CD4-positive, alpha-beta memory T cell (primary cell): Measurements from ENCODE around the gene SLC8A1. TPM values are rescaled to one million over a fixed set of nuclear protein-coding genes. Genes with fewer than 3 reads are reported as not detected.

ENCODE experiments used
- CTCF ChIA-PET: fragments of 350-600 bp; sonication (Branson Sonifier 250); formaldehyde crosslinking; loops from one replicate; lab custom pipeline; 2021; ENCODE audit warnings: inconsistent platforms; ENCODE audit not compliant: partially characterized antibody; lab: Charles Lee
- POLR2A ChIA-PET: fragments of 350-600 bp; sonication (Branson Sonifier 250); formaldehyde crosslinking; loops from one replicate; lab custom pipeline; 2021; ENCODE audit not compliant: partially characterized antibody; lab: Charles Lee
- DNase-seq, 5 donors: peaks; one replicate each; pipeline versions ENCODE4 v3.0.0 to v3.0.0-alpha.2; 2020 to 2022; ENCODE audit warnings: mixed read lengths in 1 of 5
- H3K27ac ChIP-seq: one replicate; pipeline ENCODE4 v1.7.0; 2013; ENCODE audit warnings: low read depth, low read length
- H3K27me3 ChIP-seq: 2 replicates; pipeline ENCODE4 v1.7.0; 2013; ENCODE audit warnings: mild to moderate bottlenecking, low read length, moderate library complexity; ENCODE audit not compliant: insufficient read depth
- H3K36me3 ChIP-seq: 2 replicates; pipeline ENCODE4 v1.7.0; 2013; ENCODE audit warnings: mild to moderate bottlenecking, low read length, moderate library complexity; ENCODE audit not compliant: insufficient read depth
- H3K4me1 ChIP-seq: 2 replicates; pipeline ENCODE4 v1.7.0; 2013; ENCODE audit warnings: mild to moderate bottlenecking, low read length, moderate library complexity; ENCODE audit not compliant: insufficient read depth
- H3K4me3 ChIP-seq, 2 donors: one replicate each; pipeline ENCODE4 v1.7.0; 2013; ENCODE audit warnings: low read length in 2 of 2, mild to moderate bottlenecking in 1 of 2
- H3K9me3 ChIP-seq, 2 donors: one replicate each; pipeline ENCODE4 v1.7.0; 2013; ENCODE audit warnings: low read length in 2 of 2, control low read depth in 1 of 2; ENCODE audit not compliant: control insufficient read depth in 1 of 2
- H3K27ac Mint-ChIP-seq, 7 donors: one replicate each; pipeline ENCODE4 v1.8.0; 2020 to 2021; ENCODE audit warnings: mixed read lengths in 7 of 7, mild to moderate bottlenecking in 6 of 7, inconsistent platforms in 3 of 7, moderate library complexity in 3 of 7
- H3K27me3 Mint-ChIP-seq, 2 donors: one replicate each; pipeline ENCODE4 v1.8.0; 2020 to 2021; ENCODE audit warnings: mixed read lengths in 2 of 2
- H3K36me3 Mint-ChIP-seq, 2 donors: one replicate each; pipeline ENCODE4 v1.8.0; 2020 to 2021; ENCODE audit warnings: mixed read lengths in 2 of 2, inconsistent platforms in 1 of 2, mild to moderate bottlenecking in 1 of 2
- H3K4me1 Mint-ChIP-seq, 4 donors: one replicate each; pipeline ENCODE4 v1.8.0; 2020 to 2021; ENCODE audit warnings: mixed read lengths in 4 of 4, mild to moderate bottlenecking in 1 of 4
- H3K4me3 Mint-ChIP-seq, 8 donors: one replicate each; pipeline ENCODE4 v1.8.0; 2020 to 2021; ENCODE audit warnings: mixed read lengths in 8 of 8, mild to moderate bottlenecking in 7 of 8, moderate library complexity in 6 of 8, inconsistent platforms in 3 of 8
- H3K9me3 Mint-ChIP-seq, 8 donors: one replicate each; pipeline ENCODE4 v1.8.0; 2020 to 2021; ENCODE audit warnings: mixed read lengths in 8 of 8, mild to moderate bottlenecking in 5 of 8, inconsistent platforms in 3 of 8, moderate library complexity in 1 of 8
- intact Hi-C: fragments of 100-400 bp; cut with micrococcal nuclease; formaldehyde crosslinking; loops from one replicate; pipeline ENCODE4 v1.15.1; 2023
- polyA plus RNA-seq, 2 donors: library from polyadenylated mRNA; unstranded; fragments of 300-500 nt; fragmentation: Illumina TruSeq; gene quantifications; one replicate each; pipeline ENCODE4 v1.2.3, GENCODE V29; 2021
- total RNA-seq, 2 experiments: library from RNA; stranded (reverse); gene quantifications; one replicate each; pipeline ENCODE4 v1.2.3, GENCODE V29; 2021

The SLC8A1 gene
- total and polyA plus RNA-seq, 4 experiments from 2014 or later: 0.36 to 0.79 TPM; not detected in 2

DNA sequence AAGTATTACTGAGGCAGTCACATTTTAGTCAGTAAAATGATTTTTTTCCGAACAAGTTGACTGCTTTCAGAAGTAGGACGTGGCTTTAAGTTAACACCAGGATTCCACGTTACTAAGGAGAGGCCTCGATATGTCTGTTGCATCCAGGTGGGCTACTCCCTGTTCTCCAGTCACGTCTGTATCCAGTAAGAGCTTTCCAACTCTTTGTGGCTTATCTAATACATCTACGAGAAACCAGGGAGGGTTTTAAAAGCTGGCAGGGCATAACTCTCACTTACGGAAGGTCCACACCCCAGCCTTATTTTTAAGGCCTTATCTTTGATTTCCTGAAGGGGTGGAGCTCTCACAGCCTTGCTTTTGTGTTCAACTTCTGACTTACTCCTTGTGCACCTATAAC, 99.2 kb downstream of the SLC8A1 start:
- Mint-ChIP-seq H3K4me1 (no peaks in the 10 kb centered on the region), H3K36me3 (no peaks in the 10 kb centered on the region), H3K9me3 (peaks cover 0 to 5% (median 0%) of the 10 kb centered on the region in 8 donors), H3K27me3 (no peaks in the 10 kb centered on the region), H3K4me3 (no peak overlapping the region), H3K27ac (no peak overlapping the region)
- Histone ChIP-seq H3K27me3 (no peaks in the 10 kb centered on the region), H3K36me3 (no peaks in the 10 kb centered on the region), H3K4me3 (no peak overlapping the region), H3K27ac (no peak overlapping the region), H3K9me3 (no peaks in the 10 kb centered on the region), H3K4me1 (no peaks in the 10 kb centered on the region)
- DNase-seq: no peak
- intact Hi-C loops: no loop called here
- ChIA-PET CTCF (no interaction called here), POLR2A (no interaction called here)

DNA sequence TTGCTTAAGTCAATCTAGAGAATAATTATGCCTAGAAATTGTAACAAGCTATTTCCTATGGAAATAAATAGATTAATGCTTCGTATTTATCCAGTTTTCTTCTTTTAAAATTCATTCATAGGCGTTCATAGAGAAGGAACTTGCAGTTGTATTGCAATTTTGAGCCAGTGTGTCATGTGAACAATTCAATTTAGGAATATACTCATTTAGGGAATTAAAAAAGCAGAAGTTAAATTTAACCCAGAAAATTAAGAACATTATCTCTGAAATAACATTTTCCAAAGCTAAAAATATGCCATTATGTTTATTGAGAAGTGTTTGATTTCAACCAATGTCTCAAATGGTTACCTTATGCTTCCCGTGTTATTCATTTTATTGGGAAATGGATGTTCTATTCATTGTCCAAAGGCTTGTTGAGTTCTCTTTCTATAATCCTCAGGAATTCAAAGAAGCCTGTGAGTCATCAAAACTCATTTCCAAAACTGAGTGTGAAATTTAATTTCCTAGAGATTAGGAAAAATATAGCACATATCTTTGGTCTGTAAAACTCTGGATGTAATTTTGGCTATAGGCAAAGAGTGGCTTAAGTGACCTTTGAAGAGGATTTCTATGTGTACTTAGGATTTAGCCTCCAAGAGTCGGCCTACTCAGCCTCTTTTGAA, 99.7 kb downstream of the SLC8A1 start:
- no peaks in the 10 kb centered on the region for H3K36me3 ChIP-seq
- Mint-ChIP-seq H3K36me3 (no peaks in the 10 kb centered on the region), H3K4me1 (no peaks in the 10 kb centered on the region), H3K27ac (no peak overlapping the region), H3K27me3 (no peaks in the 10 kb centered on the region), H3K9me3 (peaks cover 0 to 3% (median 0%) of the 10 kb centered on the region in 8 donors), H3K4me3 (no peak overlapping the region)
- H3K4me1 ChIP-seq: no peaks in the 10 kb centered on the region
- intact Hi-C loops: no loop called here
- H3K27me3 ChIP-seq: no peaks in the 10 kb centered on the region
- no peak overlapping the region for H3K4me3 ChIP-seq
- no peaks in the 10 kb centered on the region for H3K9me3 ChIP-seq
- ChIA-PET CTCF (no interaction called here), POLR2A (no interaction called here)
- DNase-seq: no peak
- H3K27ac ChIP-seq: no peak overlapping the region

DNA sequence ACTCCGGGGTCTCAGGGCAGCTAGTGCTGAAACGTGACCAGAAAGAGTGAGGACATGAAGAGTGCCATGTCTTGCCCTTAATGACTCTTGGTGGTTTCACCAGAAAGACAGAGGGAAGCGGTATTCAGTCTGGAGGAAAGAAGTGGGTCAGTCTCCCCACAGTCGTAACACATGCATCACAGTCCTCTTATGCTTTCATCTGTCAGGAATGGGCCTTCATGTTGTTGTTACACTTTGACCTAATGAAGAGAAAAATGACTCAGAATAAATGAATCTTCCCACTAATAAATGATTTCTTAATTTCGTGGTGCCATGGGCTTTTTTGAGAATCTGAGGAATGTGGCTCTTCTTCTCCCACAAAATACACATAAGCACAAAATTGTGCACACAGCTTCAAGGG, 103.2 kb downstream of the SLC8A1 start:
- H3K27me3 Mint-ChIP-seq: peaks cover 0 to 2% of the 10 kb centered on the region in 2 donors
- no peaks in the 10 kb centered on the region for H3K4me1 ChIP-seq
- no peak overlapping the region for H3K4me3 ChIP-seq
- intact Hi-C loops: no loop called here
- no peaks in the 10 kb centered on the region for H3K36me3 Mint-ChIP-seq
- ChIA-PET POLR2A (no interaction called here), CTCF (no interaction called here)
- H3K27ac ChIP-seq: no peak overlapping the region
- no peaks in the 10 kb centered on the region for H3K36me3 ChIP-seq
- no peaks in the 10 kb centered on the region for H3K27me3 ChIP-seq
- no peak overlapping the region for H3K27ac Mint-ChIP-seq
- no peaks in the 10 kb centered on the region for H3K4me1 Mint-ChIP-seq
- H3K9me3 ChIP-seq: no peaks in the 10 kb centered on the region
- peaks cover 0 to 3% (median 0%) of the 10 kb centered on the region in 8 donors for H3K9me3 Mint-ChIP-seq
- DNase-seq: no peak
- H3K4me3 Mint-ChIP-seq: no peak overlapping the region

DNA sequence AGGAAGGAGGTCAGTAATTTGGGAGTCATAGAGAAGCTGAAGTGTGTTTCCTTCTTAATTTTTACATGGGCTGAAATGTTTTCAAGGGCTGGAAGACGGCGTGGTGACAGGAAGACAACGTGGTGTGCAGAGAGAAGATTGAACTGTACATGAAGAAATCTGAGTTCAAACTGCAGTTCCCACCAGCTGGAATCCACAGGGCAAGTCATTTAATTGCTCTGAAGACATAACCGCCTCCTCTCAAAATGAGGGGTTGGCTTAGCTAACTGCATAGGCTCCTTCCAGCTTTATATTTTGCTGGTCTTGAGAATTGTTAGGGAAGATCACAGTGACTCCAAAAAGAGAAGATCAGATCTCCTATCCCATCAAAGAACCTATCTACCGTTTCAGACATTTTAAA, 103.9 kb downstream of the SLC8A1 start:
- Mint-ChIP-seq H3K4me1 (no peaks in the 10 kb centered on the region), H3K27ac (no peak overlapping the region), H3K27me3 (peaks cover 0 to 2% of the 10 kb centered on the region in 2 donors), H3K4me3 (no peak overlapping the region), H3K36me3 (no peaks in the 10 kb centered on the region), H3K9me3 (peaks cover 0 to 3% (median 0%) of the 10 kb centered on the region in 8 donors)
- no peaks in the 10 kb centered on the region for H3K27me3 ChIP-seq
- H3K4me3 ChIP-seq: no peak overlapping the region
- no peaks in the 10 kb centered on the region for H3K9me3 ChIP-seq
- ChIA-PET POLR2A (no interaction called here), CTCF (no interaction called here)
- DNase-seq: no peak
- intact Hi-C loops: no loop called here
- no peak overlapping the region for H3K27ac ChIP-seq
- H3K4me1 ChIP-seq: no peaks in the 10 kb centered on the region
- no peaks in the 10 kb centered on the region for H3K36me3 ChIP-seq

DNA sequence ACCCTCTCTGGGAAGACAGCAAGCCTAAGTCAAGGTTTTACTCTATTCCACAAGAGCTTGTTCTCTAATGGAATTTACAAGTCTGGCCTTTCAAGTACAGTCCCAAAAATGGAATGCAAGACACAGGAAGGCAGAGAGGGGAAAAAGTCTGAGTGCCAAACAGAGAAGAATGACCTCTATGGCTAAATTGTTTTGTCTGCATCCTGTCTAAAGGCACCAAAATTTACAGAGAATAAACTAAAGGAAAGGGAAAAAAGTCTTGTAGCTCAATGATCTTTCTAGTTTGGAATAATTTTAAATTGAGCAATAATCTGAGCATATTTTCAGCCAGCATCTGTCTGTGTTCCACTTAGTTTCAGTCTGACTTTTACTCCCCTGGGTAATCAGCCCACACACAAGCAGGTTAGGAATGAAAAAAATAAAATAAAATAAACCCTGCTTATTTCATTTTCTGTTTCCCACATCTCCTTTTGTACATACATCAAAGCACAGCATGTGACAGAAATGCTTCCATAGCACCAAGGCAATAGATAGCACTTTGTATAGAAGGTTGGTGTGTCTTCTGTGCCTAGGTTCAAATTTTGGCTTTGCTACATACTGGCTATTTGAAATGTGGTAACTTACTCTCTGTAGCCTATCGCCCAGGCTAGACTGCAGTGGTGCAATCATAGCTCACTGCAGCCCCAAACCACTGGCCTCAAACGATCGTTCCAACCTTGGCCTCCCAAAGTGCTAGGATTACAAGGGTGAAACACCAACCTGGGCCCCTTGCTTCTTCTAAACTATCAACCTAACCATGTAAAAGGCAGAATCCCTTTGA, 105.1 kb downstream of the SLC8A1 start:
- intact Hi-C loops: no loop called here
- Mint-ChIP-seq H3K27ac (no peak overlapping the region), H3K36me3 (no peaks in the 10 kb centered on the region), H3K4me1 (no peaks in the 10 kb centered on the region), H3K9me3 (peaks cover 0 to 3% (median 0%) of the 10 kb centered on the region in 8 donors), H3K4me3 (no peak overlapping the region), H3K27me3 (peaks cover 0 to 2% of the 10 kb centered on the region in 2 donors)
- Histone ChIP-seq H3K27ac (no peak overlapping the region), H3K27me3 (no peaks in the 10 kb centered on the region), H3K36me3 (no peaks in the 10 kb centered on the region), H3K4me3 (no peak overlapping the region), H3K4me1 (no peaks in the 10 kb centered on the region), H3K9me3 (no peaks in the 10 kb centered on the region)
- CTCF ChIA-PET: no interaction called here
- DNase-seq: no peak
- POLR2A ChIA-PET: no interaction called here

DNA sequence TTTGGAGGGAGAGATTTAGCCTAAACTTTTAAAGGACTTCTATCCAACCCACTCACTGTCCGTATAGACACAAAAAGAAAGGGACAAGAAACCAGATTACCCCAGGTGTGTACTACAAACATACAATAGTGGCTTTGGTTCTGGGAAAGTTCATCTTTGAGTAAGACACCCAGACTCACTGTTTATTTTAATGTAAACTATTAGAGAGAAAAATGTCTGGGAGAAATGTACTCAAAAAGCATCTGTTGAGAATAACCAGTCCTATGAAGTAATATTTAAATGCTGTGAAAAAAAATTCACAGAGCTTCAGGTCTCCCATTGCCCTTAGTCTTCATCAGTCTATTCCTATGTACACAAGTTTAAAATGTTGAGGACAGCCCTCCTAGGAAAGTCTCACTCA, 107.5 kb downstream of the SLC8A1 start:
- no peak for DNase-seq
- H3K27me3 ChIP-seq: no peaks in the 10 kb centered on the region
- H3K36me3 ChIP-seq: no peaks in the 10 kb centered on the region
- no peak overlapping the region for H3K4me3 ChIP-seq
- H3K4me3 Mint-ChIP-seq: no peak overlapping the region
- H3K36me3 Mint-ChIP-seq: no peaks in the 10 kb centered on the region
- peaks cover 0 to 3% of the 10 kb centered on the region in 2 donors for H3K27me3 Mint-ChIP-seq
- H3K4me1 Mint-ChIP-seq: no peaks in the 10 kb centered on the region
- intact Hi-C loops: no loop called here
- no peak overlapping the region for H3K27ac ChIP-seq
- H3K4me1 ChIP-seq: no peaks in the 10 kb centered on the region
- H3K9me3 Mint-ChIP-seq: peaks cover 0 to 3% (median 0%) of the 10 kb centered on the region in 8 donors
- H3K9me3 ChIP-seq: no peaks in the 10 kb centered on the region
- no peak overlapping the region for H3K27ac Mint-ChIP-seq
- CTCF ChIA-PET: no interaction called here
- POLR2A ChIA-PET: no interaction called here

DNA sequence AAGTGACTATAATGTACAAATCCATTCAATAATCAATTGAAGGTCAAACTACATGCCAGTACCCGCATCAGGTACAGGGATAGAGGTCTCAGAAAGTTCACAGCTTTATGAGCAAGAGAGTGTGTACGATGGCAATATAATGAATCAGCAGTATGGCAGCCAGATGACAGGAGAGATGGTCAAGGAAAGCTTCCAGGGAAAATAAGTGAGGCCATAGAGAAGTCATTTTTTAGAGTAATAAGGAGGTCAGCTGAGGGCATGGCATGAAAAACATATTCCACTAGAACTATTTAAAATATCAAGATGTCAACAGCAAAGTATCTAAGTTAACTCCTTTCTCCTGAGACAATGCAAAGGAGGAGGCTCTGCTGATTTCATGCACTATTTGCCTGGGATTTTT, 108.0 kb downstream of the SLC8A1 start:
- Histone ChIP-seq H3K36me3 (no peaks in the 10 kb centered on the region), H3K4me3 (no peak overlapping the region), H3K4me1 (no peaks in the 10 kb centered on the region), H3K27ac (no peak overlapping the region), H3K9me3 (no peaks in the 10 kb centered on the region), H3K27me3 (no peaks in the 10 kb centered on the region)
- H3K4me3 Mint-ChIP-seq: no peak overlapping the region
- POLR2A ChIA-PET: no interaction called here
- H3K27me3 Mint-ChIP-seq: peaks cover 0 to 3% of the 10 kb centered on the region in 2 donors
- CTCF ChIA-PET: no interaction called here
- no peaks in the 10 kb centered on the region for H3K36me3 Mint-ChIP-seq
- DNase-seq: no peak
- H3K4me1 Mint-ChIP-seq: no peaks in the 10 kb centered on the region
- intact Hi-C loops: no loop called here
- H3K9me3 Mint-ChIP-seq: peaks cover 0 to 3% (median 0%) of the 10 kb centered on the region in 8 donors
- no peak overlapping the region for H3K27ac Mint-ChIP-seq
